Measurements from ENCODE around the gene TGFA. TPM values are rescaled to one million over a fixed set of nuclear protein-coding genes. Genes with fewer than 3 reads are reported as not detected.

Gene TGFA
- total RNA-seq, 2 experiments from 2014 or later = 0.07 TPM; not detected in 1

GRCh38 chr2:70431716-70432347, 121.8 kb downstream of the TGFA start:
- CTCF ChIA-PET = no interaction called here

GRCh38 chr2:70426341-70426740, 127.3 kb downstream of the TGFA start:
- H3K4me3 Mint-ChIP-seq = no peak overlapping the region
- CTCF ChIA-PET = no interaction called here
- POLR2A ChIA-PET = no interaction called here

More at GRCh38 chr2:70431716-70432347, 121.8 kb downstream of the TGFA start:
- peaks cover 2% of the 10 kb centered on the region for H3K4me1 Mint-ChIP-seq
- no peaks in the 10 kb centered on the region for H3K27me3 Mint-ChIP-seq
- no peak for DNase-seq
- no peak overlapping the region for H3K4me3 Mint-ChIP-seq
- POLR2A ChIA-PET = no interaction called here
- no peak overlapping the region for H3K27ac Mint-ChIP-seq
- peaks cover 2% of the 10 kb centered on the region for H3K9me3 Mint-ChIP-seq
- H3K36me3 Mint-ChIP-seq (ENCODE audit: low read depth) = no peaks in the 10 kb centered on the region

GRCh38 chr2:70425682-70426301, 127.8 kb downstream of the TGFA start:
- CTCF ChIA-PET = no interaction called here

More at GRCh38 chr2:70426341-70426740, 127.3 kb downstream of the TGFA start:
- Mint-ChIP-seq H3K4me1 (no peaks in the 10 kb centered on the region), H3K36me3 (ENCODE audit: low read depth) (no peaks in the 10 kb centered on the region), H3K27ac (no peak overlapping the region), H3K27me3 (peaks cover 7% of the 10 kb centered on the region), H3K9me3 (peaks cover 2% of the 10 kb centered on the region)
- DNase-seq = no peak

GRCh38 chr2:70420740-70421139, 132.9 kb downstream of the TGFA start:
- POLR2A ChIA-PET = no interaction called here

More at GRCh38 chr2:70425682-70426301, 127.8 kb downstream of the TGFA start:
- H3K27me3 Mint-ChIP-seq = peaks cover 7% of the 10 kb centered on the region
- DNase-seq = no peak
- H3K27ac Mint-ChIP-seq = no peak overlapping the region
- H3K36me3 Mint-ChIP-seq (ENCODE audit: low read depth) = no peaks in the 10 kb centered on the region
- no peaks in the 10 kb centered on the region for H3K4me1 Mint-ChIP-seq
- H3K9me3 Mint-ChIP-seq = peaks cover 2% of the 10 kb centered on the region
- no peak overlapping the region for H3K4me3 Mint-ChIP-seq
- POLR2A ChIA-PET = no interaction called here

GRCh38 chr2:70420143-70420542, 133.5 kb downstream of the TGFA start:
- ChIA-PET CTCF (no interaction called here), POLR2A (no interaction called here)
- no peak for DNase-seq
- Mint-ChIP-seq H3K9me3 (no peaks in the 10 kb centered on the region), H3K4me3 (no peak overlapping the region), H3K4me1 (no peaks in the 10 kb centered on the region), H3K36me3 (ENCODE audit: low read depth) (no peaks in the 10 kb centered on the region), H3K27me3 (peaks cover 3% of the 10 kb centered on the region), H3K27ac (no peak overlapping the region)

More at GRCh38 chr2:70420740-70421139, 132.9 kb downstream of the TGFA start:
- H3K4me3 Mint-ChIP-seq = no peak overlapping the region
- no peak for DNase-seq
- CTCF ChIA-PET = no interaction called here
- H3K36me3 Mint-ChIP-seq (ENCODE audit: low read depth) = no peaks in the 10 kb centered on the region
- H3K4me1 Mint-ChIP-seq = no peaks in the 10 kb centered on the region
- no peak overlapping the region for H3K27ac Mint-ChIP-seq
- H3K27me3 Mint-ChIP-seq = peaks cover 4% of the 10 kb centered on the region
- H3K9me3 Mint-ChIP-seq = no peaks in the 10 kb centered on the region

- no peak overlapping the region for H3K4me3 Mint-ChIP-seq
- ChIA-PET CTCF (no interaction called here), POLR2A (no interaction called here)
- no peaks in the 10 kb centered on the region for H3K36me3 Mint-ChIP-seq (ENCODE audit: low read depth)
- H3K27ac Mint-ChIP-seq = no peak overlapping the region
- no peaks in the 10 kb centered on the region for H3K4me1 Mint-ChIP-seq
- peaks cover 6% of the 10 kb centered on the region for H3K27me3 Mint-ChIP-seq
- no peak for DNase-seq
- no peaks in the 10 kb centered on the region for H3K9me3 Mint-ChIP-seq
Observed at GRCh38 chr2:70418514-70418913, 135.1 kb downstream of the TGFA start.

- no peak for DNase-seq
- no peaks in the 10 kb centered on the region for H3K4me1 Mint-ChIP-seq
- CTCF ChIA-PET = no interaction called here
- peaks cover 6% of the 10 kb centered on the region for H3K27me3 Mint-ChIP-seq
- no peaks in the 10 kb centered on the region for H3K36me3 Mint-ChIP-seq (ENCODE audit: low read depth)
- no peak overlapping the region for H3K27ac Mint-ChIP-seq
- POLR2A ChIA-PET = no interaction called here
- H3K4me3 Mint-ChIP-seq = no peak overlapping the region
- H3K9me3 Mint-ChIP-seq = no peaks in the 10 kb centered on the region
Observed at GRCh38 chr2:70417011-70417410, 136.6 kb downstream of the TGFA start.

GRCh38 chr2:70412294-70413070, 141.1 kb downstream of the TGFA start:
- Mint-ChIP-seq H3K4me1 (no peaks in the 10 kb centered on the region), H3K9me3 (no peaks in the 10 kb centered on the region), H3K27me3 (peaks cover 23% of the 10 kb centered on the region), H3K27ac (no peak overlapping the region), H3K36me3 (ENCODE audit: low read depth) (no peaks in the 10 kb centered on the region), H3K4me3 (no peak overlapping the region)
- ChIA-PET POLR2A (no interaction called here), CTCF (no interaction called here)
- no peak for DNase-seq

- H3K27ac Mint-ChIP-seq = no peak overlapping the region
- peaks cover 21% of the 10 kb centered on the region for H3K27me3 Mint-ChIP-seq
- no peak overlapping the region for H3K4me3 Mint-ChIP-seq
- CTCF ChIA-PET = no interaction called here
- DNase-seq = no peak
- POLR2A ChIA-PET = no interaction called here
- no peaks in the 10 kb centered on the region for H3K9me3 Mint-ChIP-seq
- no peaks in the 10 kb centered on the region for H3K36me3 Mint-ChIP-seq (ENCODE audit: low read depth)
- H3K4me1 Mint-ChIP-seq = no peaks in the 10 kb centered on the region
Observed at GRCh38 chr2:70411483-70412125, 142.0 kb downstream of the TGFA start.

GRCh38 chr2:70403267-70404053, 150.2 kb downstream of the TGFA start:
- CTCF ChIA-PET = interaction anchor here (1.2 kb wide), 1 partner anchor 29 kb away, joined by 3 read pairs; no protein-coding TSS in a partner anchor
- H3K27me3 Mint-ChIP-seq = peaks cover 20% of the 10 kb centered on the region

GRCh38 chr2:70400539-70400938, 153.1 kb downstream of the TGFA start:
- no peak for DNase-seq
- Mint-ChIP-seq H3K4me3 (no peak overlapping the region), H3K27me3 (peaks cover 18% of the 10 kb centered on the region), H3K27ac (no peak overlapping the region), H3K36me3 (ENCODE audit: low read depth) (no peaks in the 10 kb centered on the region), H3K4me1 (no peaks in the 10 kb centered on the region), H3K9me3 (no peaks in the 10 kb centered on the region)
- ChIA-PET CTCF (interaction anchor here (0.6 to 1.5 kb wide), 2 partner anchors 13 to 148 kb away, joined by 4 read pairs; no protein-coding TSS in a partner anchor), POLR2A (no interaction called here)

More at GRCh38 chr2:70403267-70404053, 150.2 kb downstream of the TGFA start:
- Mint-ChIP-seq H3K4me3 (no peak overlapping the region), H3K36me3 (ENCODE audit: low read depth) (no peaks in the 10 kb centered on the region), H3K4me1 (no peaks in the 10 kb centered on the region), H3K9me3 (no peaks in the 10 kb centered on the region), H3K27ac (no peak overlapping the region)
- POLR2A ChIA-PET = no interaction called here
- DNase-seq = no peak

- Mint-ChIP-seq H3K27me3 (peaks cover 24% of the 10 kb centered on the region), H3K36me3 (ENCODE audit: low read depth) (no peaks in the 10 kb centered on the region), H3K4me3 (no peak overlapping the region), H3K4me1 (no peaks in the 10 kb centered on the region), H3K9me3 (no peaks in the 10 kb centered on the region), H3K27ac (no peak overlapping the region)
- POLR2A ChIA-PET = no interaction called here
- CTCF ChIA-PET = interaction anchor here (1.5 kb wide), 1 partner anchor 12 kb away, joined by 4 read pairs; no protein-coding TSS in a partner anchor
- DNase-seq = no peak
Observed at GRCh38 chr2:70399046-70399445, 154.6 kb downstream of the TGFA start.
